Activated CD8-positive, alpha-beta memory T cell treated with anti-CD3 and anti-CD28 coated beads for 1 hour (primary cell): ENCODE data around the gene NOC3L.
"Not testable (repeated sequence)": the region's sequence is repeated elsewhere in the genome, so short reads cannot be mapped to it uniquely, and the experiment has no call there.

Experiments
- DNase-seq, 2 donors: peaks; one replicate each; pipeline ENCODE4 v3.0.0-alpha.2; 2020; ENCODE audit warnings: low read depth in 1 of 2; ENCODE audit errors: extremely low read depth in 1 of 2

The NOC3L gene

GRCh38 chr10:94364482-94364881 lies 1.7 kb upstream of the NOC3L start:
- DNase-seq: no peak

- no peak for DNase-seq
These were observed 469 bp upstream of the NOC3L start for GRCh38 chr10:94363251-94363565.

- no peak for DNase-seq
These were observed 1.5 kb downstream of the NOC3L start for GRCh38 chr10:94361171-94361794.

GRCh38 chr10:94358480-94358879 lies 4.3 kb downstream of the NOC3L start:
- DNase-seq: no peak

GRCh38 chr10:94357193-94357592 lies 5.5 kb downstream of the NOC3L start:
- DNase-seq: no peak

GRCh38 chr10:94355841-94356240 lies 6.9 kb downstream of the NOC3L start:
- DNase-seq: no peak

- no peak for DNase-seq
These were observed 9.4 kb downstream of the NOC3L start for GRCh38 chr10:94353336-94353735.

GRCh38 chr10:94351089-94351488 lies 11.7 kb downstream of the NOC3L start:
- no peak for DNase-seq

- not testable (repeated sequence) for DNase-seq
These were observed 12.2 kb downstream of the NOC3L start for GRCh38 chr10:94350500-94350899.

- DNase-seq: no peak
These were observed 13.4 kb downstream of the NOC3L start for GRCh38 chr10:94349327-94349726.

GRCh38 chr10:94344522-94345122 lies 18.1 kb downstream of the NOC3L start:
- DNase-seq: no peak

- no peak for DNase-seq
These were observed 19.6 kb downstream of the NOC3L start for GRCh38 chr10:94343151-94343550.

- no peak for DNase-seq
These were observed 27.9 kb downstream of the NOC3L start for GRCh38 chr10:94334857-94335256.

GRCh38 chr10:94333051-94333450 lies 29.7 kb downstream of the NOC3L start:
- no peak for DNase-seq

- no peak for DNase-seq
These were observed 34.1 kb downstream of the NOC3L start for GRCh38 chr10:94328613-94329012.

- no peak for DNase-seq
These were observed 35.1 kb downstream of the NOC3L start for GRCh38 chr10:94327649-94328048.

GRCh38 chr10:94324609-94325233 lies 38.0 kb downstream of the NOC3L start:
- DNase-seq: no peak

- DNase-seq: peak; percentile 21 to 49
These were observed 42.3 kb downstream of the NOC3L start for GRCh38 chr10:94320285-94320914.

- no peak for DNase-seq
These were observed 46.2 kb downstream of the NOC3L start for GRCh38 chr10:94316560-94316959.

- no peak for DNase-seq
These were observed 46.7 kb downstream of the NOC3L start for GRCh38 chr10:94315975-94316464.

GRCh38 chr10:94315024-94315451 lies 47.7 kb downstream of the NOC3L start:
- DNase-seq: no peak

GRCh38 chr10:94310369-94310768 lies 52.4 kb downstream of the NOC3L start:
- no peak for DNase-seq
